Thyroid gland (tissue), 4 donors: ENCODE data around the gene TMEM59L. TPM values are rescaled to one million over a fixed set of nuclear protein-coding genes. Genes with fewer than 3 reads are reported as not detected.

Source experiments
- DNase-seq, 2 donors: peaks; one replicate each; pipeline ENCODE4 v3.0.0-alpha.2; 2019
- H3K27ac ChIP-seq, 3 donors: fragments of 200-600 bp; sonication (generic); 1 replicate in 2 of 3; 2 replicates in 1 of 3; pipeline ENCODE4 v1.5.1; 2016 to 2019; ENCODE audit warnings: mild to moderate bottlenecking in 1 of 3, moderate library complexity in 1 of 3
- H3K27me3 ChIP-seq: fragments of 200-600 bp; sonication (generic); one replicate; pipeline ENCODE4 v1.5.1; 2019
- H3K36me3 ChIP-seq, 2 donors: fragments of 200-600 bp; sonication (generic); one replicate each; pipeline ENCODE4 v1.5.1; 2016 to 2019
- H3K4me1 ChIP-seq, 2 donors: fragments of 200-600 bp; sonication (generic); one replicate each; pipeline ENCODE4 v1.5.1; 2017 to 2019
- H3K4me3 ChIP-seq, 3 donors: fragments of 200-600 bp; sonication (generic); replicated peaks in 1 of 3; 1 replicate in 2 of 3; 2 replicates in 1 of 3; pipeline ENCODE4 v1.5.1; 2016; ENCODE audit warnings: mild to moderate bottlenecking in 1 of 3
- H3K9me3 ChIP-seq: fragments of 200-600 bp; sonication (generic); one replicate; pipeline ENCODE4 v1.5.1; 2017
- POLR2A ChIP-seq, 2 donors: fragments of 450-650 bp; IDR thresholded peaks; one replicate each; pipeline ENCODE4 v1.6.1; 2017; ENCODE audit warnings: antibody characterized with exemption in 2 of 2, mild to moderate bottlenecking in 2 of 2, moderate library complexity in 1 of 2
- whole genome bisulfite sequencing, 2 donors: methylation state at CpG; one replicate each; pipeline ENCODE4 v1.1.5; 2017; 5-methylcytosine and 5-hydroxymethylcytosine counted together
- intact Hi-C: fragments of 100-400 bp; cut with DNase I; formaldehyde crosslinking; loops from one replicate; pipeline ENCODE4 v1.15.1; 2023
- total RNA-seq, 4 donors: library from RNA; depleted of rRNA; stranded (reverse); fragments of >200 nt; gene quantifications; one replicate each; pipeline ENCODE4 v1.2.3, GENCODE V29; 2016
- TF ChIP-seq, protein P1 (sequence below), 6 experiments: fragments of 200-600 bp in 3 of 6; fragments of 450-650 bp in 3 of 6; sonication (generic) in 3 of 6; IDR thresholded peaks; one replicate each; pipeline ENCODE4 v1.5.1; 2016 to 2019; ENCODE audit warnings: antibody characterized with exemption in 6 of 6, mild to moderate bottlenecking in 2 of 6, inconsistent platforms in 1 of 6, moderate library complexity in 1 of 6

Gene TMEM59L
- total RNA-seq, 4 donors from 2014 or later, result 1.3 to 3.1 (median 2.3) TPM

DNA sequence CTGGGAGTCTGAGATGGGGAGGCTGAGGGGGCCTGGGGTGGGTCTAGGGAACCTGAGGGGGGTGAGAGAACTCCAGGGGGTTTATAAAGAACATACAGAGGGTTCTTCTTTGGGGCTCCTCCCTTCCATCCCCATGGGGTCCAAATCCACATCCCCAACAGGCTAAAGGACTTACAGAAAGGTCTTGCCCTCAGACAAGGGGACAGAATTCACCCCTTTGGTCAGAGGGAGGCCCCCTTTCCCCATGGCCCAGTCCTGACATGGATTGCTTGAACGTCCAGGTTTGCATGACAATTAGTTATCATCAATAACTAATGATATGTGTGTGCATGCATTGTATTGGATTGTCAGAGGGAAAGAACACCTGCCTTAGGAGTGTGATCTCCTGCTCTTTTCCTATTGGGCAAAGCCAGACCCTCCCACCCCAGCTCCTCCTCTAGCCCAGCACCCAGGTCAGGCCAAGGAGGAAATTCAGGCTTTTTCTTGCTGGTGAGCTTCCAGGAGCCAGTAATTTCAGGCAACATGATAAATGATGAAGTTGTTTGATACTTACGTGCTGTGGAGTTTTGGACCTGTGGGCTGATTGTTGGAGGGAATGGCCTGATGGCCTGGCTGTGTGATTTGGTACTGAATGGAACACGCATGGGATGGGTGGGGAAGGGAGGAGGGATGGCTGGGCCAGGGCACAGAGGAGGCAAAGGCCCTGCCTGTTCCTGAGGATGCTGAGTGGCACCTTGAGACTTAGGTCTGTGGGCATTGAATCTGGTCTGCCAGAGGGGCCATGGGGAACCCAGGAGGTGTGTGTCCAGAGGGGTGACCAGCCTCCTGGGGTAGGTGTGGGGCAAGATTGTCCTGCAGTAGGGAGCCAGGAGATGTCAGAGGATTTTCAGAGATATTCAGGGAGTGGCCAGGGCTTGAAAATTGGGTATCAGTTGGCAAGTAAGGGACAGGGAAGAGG lies 25.3 kb downstream of the TMEM59L start:
- peak overlapping the region in 2 of 3 donors; percentile 86 to 97 for H3K4me3 ChIP-seq
- WGBS, 2 donors, result 35 to 50% methylated on average over 3 of the region's 3 CpGs

GRCh38 chr19:18639706-18640243 lies 27.1 kb downstream of the TMEM59L start:
- WGBS, 2 donors, result 83 to 84% methylated on average over 8 of the region's 8 CpGs
- TF ChIP-seq, protein P1, sequence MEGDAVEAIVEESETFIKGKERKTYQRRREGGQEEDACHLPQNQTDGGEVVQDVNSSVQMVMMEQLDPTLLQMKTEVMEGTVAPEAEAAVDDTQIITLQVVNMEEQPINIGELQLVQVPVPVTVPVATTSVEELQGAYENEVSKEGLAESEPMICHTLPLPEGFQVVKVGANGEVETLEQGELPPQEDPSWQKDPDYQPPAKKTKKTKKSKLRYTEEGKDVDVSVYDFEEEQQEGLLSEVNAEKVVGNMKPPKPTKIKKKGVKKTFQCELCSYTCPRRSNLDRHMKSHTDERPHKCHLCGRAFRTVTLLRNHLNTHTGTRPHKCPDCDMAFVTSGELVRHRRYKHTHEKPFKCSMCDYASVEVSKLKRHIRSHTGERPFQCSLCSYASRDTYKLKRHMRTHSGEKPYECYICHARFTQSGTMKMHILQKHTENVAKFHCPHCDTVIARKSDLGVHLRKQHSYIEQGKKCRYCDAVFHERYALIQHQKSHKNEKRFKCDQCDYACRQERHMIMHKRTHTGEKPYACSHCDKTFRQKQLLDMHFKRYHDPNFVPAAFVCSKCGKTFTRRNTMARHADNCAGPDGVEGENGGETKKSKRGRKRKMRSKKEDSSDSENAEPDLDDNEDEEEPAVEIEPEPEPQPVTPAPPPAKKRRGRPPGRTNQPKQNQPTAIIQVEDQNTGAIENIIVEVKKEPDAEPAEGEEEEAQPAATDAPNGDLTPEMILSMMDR (IDR thresholded peaks at IDR 0.05), result no peak
- TF ChIP-seq POLR2A (IDR thresholded peaks at IDR 0.05), result no peak
- no peak for DNase-seq
- no peaks in the 10 kb centered on the region for H3K9me3 ChIP-seq
- intact Hi-C loops, result no loop called here
- H3K36me3 ChIP-seq, result no peaks in the 10 kb centered on the region
- H3K27ac ChIP-seq, result no peak overlapping the region
- H3K4me3 ChIP-seq, result no peak overlapping the region
- peaks cover 8 to 38% of the 10 kb centered on the region in 2 donors for H3K4me1 ChIP-seq
- no peaks in the 10 kb centered on the region for H3K27me3 ChIP-seq

More for the DNA sequence above, 25.3 kb downstream of the TMEM59L start:
- H3K9me3 ChIP-seq, result no peaks in the 10 kb centered on the region
- peak; percentile 67 to 71 for DNase-seq
- intact Hi-C loops, result no loop called here
- no peaks in the 10 kb centered on the region for H3K27me3 ChIP-seq
- peaks cover 8 to 31% of the 10 kb centered on the region in 2 donors for H3K4me1 ChIP-seq
- H3K27ac ChIP-seq, result peak overlapping the region; percentile 92 to 98 (median 96)
- H3K36me3 ChIP-seq, result no peaks in the 10 kb centered on the region
- TF ChIP-seq, protein P1 (IDR thresholded peaks at IDR 0.05), result no peak
- no peak for TF ChIP-seq POLR2A (IDR thresholded peaks at IDR 0.05)

GRCh38 chr19:18644196-18645034 lies 31.7 kb downstream of the TMEM59L start:
- H3K4me3 ChIP-seq, result no peak overlapping the region
- intact Hi-C loops, result no loop called here
- peak overlapping the region; percentile 23 to 96 (median 48) for H3K27ac ChIP-seq
- no peaks in the 10 kb centered on the region for H3K36me3 ChIP-seq
- peaks cover 37 to 53% of the 10 kb centered on the region in 2 donors for H3K4me1 ChIP-seq
- no peaks in the 10 kb centered on the region for H3K27me3 ChIP-seq
- DNase-seq, result peak; percentile 40 to 48
- WGBS, 2 donors, result 55 to 66% methylated on average over 15 of the region's 15 CpGs
- H3K9me3 ChIP-seq, result no peaks in the 10 kb centered on the region
- TF ChIP-seq, protein P1 (IDR thresholded peaks at IDR 0.05), result peak in 2 of 6 experiments; percentile 14 to 20
- no peak for TF ChIP-seq POLR2A (IDR thresholded peaks at IDR 0.05)

DNA sequence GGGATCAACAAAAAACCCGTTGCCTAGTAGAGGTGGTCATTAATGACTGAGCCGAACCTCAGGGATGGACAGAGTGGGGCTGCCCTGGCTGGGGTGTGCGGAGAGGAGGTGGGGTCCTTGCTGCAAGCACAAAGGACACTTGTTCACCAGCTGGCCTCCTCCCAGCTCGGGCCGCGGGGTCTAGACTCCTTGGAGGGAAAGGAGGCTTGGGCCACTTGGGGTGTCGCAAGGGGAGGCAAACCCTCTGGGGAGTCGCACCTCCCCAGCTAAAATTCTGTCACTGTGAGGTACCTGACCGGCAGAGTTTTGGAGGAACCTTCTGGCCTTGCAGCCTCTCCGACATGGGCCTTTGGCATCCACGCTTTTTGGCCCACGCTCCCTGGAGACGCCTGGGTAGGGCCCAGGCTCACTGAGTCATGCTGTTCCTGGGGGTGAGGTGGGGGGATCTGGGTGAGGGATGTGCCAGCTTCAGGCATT lies 32.4 kb downstream of the TMEM59L start:
- H3K9me3 ChIP-seq, result no peaks in the 10 kb centered on the region
- H3K27ac ChIP-seq, result peak overlapping the region; percentile 23 to 96 (median 48)
- H3K27me3 ChIP-seq, result no peaks in the 10 kb centered on the region
- DNase-seq, result peak; percentile 27 to 45
- 74 to 75% methylated on average over 8 to 13 of the region's 13 CpGs for WGBS, 2 donors
- TF ChIP-seq, protein P1 (IDR thresholded peaks at IDR 0.05), result no peak
- no peak for TF ChIP-seq POLR2A (IDR thresholded peaks at IDR 0.05)
- intact Hi-C loops, result no loop called here
- no peak overlapping the region for H3K4me3 ChIP-seq
- H3K36me3 ChIP-seq, result no peaks in the 10 kb centered on the region
- peaks cover 44 to 60% of the 10 kb centered on the region in 2 donors for H3K4me1 ChIP-seq
